ENCODE measurements around the gene TMEM212. TPM values are rescaled to one million over a fixed set of nuclear protein-coding genes. Genes with fewer than 3 reads are reported as not detected.

Gene TMEM212
- total and polyA plus RNA-seq, 9 of the 15 experiments (the other 6 are each of a cell fraction or from before 2014, with no cell fraction given): not detected

DNA sequence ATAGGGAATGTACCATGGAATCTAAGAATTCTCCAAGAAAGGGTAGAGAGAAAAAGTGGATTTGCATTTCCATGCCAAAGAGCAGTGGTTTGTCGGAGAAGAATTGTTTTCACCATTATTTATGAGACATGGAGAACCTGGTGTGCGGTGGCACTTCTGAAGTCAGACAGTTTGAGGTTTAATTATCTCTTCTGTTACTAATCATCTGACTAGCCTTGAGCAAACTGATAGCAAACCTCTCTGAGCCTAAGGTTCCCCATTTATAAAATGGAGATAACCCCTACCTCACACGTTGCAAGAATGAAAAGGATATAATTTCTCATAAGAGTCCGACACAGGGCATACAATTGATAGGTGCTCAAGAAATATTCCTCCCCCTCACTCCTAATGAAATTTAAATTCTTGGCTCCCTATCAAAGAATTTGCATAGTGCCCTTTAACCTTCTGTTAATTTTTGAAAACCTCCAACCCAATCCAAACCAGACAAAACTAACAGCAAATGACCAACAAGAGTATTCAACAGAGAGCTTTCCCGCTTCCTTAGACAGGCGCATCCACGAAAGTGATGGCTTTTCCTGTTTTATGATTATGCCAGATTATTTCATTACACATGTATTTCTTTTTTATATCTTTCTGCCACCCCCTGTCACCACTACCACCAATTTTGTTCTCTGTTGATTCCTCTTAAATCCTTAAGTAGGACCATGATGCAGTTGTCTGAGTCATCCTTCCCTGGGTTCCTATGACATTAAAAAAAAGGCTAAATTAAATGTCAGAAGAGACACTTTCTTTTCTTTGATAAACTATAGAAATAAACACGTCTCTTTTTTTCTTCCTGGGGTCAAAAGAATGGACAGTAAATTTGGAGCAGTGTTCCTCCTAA, 28.5 kb downstream of the TMEM212 start (continued):
- no peak for TF ChIP-seq NR2C2 (CRISPR knock-in tag; IDR thresholded peaks at IDR 0.05)
- TF ChIP-seq NR2C2 (tag; IDR thresholded peaks at IDR 0.05): peak; percentile 89
- TF ChIP-seq CCNT2 (IDR thresholded peaks at IDR 0.05; ENCODE audit: borderline replicate concordance, extremely low read depth, insufficient read length, low read depth, low read length): peak; percentile 93
- TF ChIP-seq, protein P1, sequence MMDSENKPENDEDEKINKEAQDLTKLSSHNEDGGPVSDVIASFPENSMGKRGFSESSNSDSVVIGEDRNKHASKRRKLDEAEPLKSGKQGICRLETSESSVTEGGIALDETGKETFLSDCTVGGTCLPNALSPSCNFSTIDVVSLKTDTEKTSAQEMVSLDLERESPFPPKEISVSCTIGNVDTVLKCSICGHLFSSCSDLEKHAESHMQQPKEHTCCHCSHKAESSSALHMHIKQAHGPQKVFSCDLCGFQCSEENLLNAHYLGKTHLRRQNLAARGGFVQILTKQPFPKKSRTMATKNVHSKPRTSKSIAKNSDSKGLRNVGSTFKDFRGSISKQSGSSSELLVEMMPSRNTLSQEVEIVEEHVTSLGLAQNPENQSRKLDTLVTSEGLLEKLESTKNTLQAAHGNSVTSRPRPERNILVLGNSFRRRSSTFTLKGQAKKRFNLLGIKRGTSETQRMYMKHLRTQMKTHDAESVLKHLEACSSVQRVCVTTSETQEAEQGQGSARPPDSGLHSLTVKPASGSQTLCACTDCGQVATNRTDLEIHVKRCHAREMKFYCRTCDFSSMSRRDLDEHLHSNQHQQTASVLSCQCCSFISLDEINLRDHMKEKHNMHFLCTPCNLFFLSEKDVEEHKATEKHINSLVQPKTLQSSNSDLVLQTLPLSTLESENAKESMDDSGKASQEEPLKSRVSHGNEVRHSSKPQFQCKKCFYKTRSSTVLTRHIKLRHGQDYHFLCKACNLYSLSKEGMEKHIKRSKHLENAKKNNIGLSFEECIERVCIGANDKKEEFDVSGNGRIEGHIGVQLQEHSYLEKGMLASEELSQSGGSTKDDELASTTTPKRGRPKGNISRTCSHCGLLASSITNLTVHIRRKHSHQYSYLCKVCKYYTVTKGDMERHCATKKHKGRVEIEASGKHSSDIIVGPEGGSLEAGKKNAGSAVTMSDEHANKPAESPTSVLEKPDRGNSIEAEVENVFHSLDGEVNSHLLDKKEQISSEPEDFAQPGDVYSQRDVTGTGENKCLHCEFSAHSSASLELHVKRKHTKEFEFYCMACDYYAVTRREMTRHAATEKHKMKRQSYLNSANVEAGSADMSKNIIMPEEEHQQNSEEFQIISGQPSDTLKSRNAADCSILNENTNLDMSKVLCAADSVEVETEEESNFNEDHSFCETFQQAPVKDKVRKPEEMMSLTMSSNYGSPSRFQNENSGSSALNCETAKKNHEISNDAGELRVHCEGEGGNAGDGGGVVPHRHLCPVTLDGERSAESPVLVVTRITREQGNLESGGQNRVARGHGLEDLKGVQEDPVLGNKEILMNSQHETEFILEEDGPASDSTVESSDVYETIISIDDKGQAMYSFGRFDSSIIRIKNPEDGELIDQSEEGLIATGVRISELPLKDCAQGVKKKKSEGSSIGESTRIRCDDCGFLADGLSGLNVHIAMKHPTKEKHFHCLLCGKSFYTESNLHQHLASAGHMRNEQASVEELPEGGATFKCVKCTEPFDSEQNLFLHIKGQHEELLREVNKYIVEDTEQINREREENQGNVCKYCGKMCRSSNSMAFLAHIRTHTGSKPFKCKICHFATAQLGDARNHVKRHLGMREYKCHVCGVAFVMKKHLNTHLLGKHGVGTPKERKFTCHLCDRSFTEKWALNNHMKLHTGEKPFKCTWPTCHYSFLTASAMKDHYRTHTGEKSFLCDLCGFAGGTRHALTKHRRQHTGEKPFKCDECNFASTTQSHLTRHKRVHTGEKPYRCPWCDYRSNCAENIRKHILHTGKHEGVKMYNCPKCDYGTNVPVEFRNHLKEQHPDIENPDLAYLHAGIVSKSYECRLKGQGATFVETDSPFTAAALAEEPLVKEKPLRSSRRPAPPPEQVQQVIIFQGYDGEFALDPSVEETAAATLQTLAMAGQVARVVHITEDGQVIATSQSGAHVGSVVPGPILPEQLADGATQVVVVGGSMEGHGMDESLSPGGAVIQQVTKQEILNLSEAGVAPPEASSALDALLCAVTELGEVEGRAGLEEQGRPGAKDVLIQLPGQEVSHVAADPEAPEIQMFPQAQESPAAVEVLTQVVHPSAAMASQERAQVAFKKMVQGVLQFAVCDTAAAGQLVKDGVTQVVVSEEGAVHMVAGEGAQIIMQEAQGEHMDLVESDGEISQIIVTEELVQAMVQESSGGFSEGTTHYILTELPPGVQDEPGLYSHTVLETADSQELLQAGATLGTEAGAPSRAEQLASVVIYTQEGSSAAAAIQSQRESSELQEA (IDR thresholded peaks at IDR 0.05; ENCODE audit: low read depth): no peak
- no peak for TF ChIP-seq OTX1 (CRISPR knock-in tag; IDR thresholded peaks at IDR 0.05)
- TF ChIP-seq, protein P2, sequence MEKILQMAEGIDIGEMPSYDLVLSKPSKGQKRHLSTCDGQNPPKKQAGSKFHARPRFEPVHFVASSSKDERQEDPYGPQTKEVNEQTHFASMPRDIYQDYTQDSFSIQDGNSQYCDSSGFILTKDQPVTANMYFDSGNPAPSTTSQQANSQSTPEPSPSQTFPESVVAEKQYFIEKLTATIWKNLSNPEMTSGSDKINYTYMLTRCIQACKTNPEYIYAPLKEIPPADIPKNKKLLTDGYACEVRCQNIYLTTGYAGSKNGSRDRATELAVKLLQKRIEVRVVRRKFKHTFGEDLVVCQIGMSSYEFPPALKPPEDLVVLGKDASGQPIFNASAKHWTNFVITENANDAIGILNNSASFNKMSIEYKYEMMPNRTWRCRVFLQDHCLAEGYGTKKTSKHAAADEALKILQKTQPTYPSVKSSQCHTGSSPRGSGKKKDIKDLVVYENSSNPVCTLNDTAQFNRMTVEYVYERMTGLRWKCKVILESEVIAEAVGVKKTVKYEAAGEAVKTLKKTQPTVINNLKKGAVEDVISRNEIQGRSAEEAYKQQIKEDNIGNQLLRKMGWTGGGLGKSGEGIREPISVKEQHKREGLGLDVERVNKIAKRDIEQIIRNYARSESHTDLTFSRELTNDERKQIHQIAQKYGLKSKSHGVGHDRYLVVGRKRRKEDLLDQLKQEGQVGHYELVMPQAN (IDR thresholded peaks at IDR 0.05; ENCODE audit: borderline replicate concordance): no peak
- TF ChIP-seq, protein P3, sequence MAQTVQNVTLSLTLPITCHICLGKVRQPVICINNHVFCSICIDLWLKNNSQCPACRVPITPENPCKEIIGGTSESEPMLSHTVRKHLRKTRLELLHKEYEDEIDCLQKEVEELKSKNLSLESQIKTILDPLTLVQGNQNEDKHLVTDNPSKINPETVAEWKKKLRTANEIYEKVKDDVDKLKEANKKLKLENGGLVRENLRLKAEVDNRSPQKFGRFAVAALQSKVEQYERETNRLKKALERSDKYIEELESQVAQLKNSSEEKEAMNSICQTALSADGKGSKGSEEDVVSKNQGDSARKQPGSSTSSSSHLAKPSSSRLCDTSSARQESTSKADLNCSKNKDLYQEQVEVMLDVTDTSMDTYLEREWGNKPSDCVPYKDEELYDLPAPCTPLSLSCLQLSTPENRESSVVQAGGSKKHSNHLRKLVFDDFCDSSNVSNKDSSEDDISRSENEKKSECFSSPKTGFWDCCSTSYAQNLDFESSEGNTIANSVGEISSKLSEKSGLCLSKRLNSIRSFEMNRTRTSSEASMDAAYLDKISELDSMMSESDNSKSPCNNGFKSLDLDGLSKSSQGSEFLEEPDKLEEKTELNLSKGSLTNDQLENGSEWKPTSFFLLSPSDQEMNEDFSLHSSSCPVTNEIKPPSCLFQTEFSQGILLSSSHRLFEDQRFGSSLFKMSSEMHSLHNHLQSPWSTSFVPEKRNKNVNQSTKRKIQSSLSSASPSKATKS (CRISPR knock-in tag; IDR thresholded peaks at IDR 0.05): no peak
- TF ChIP-seq IFI16 (CRISPR knock-in tag; IDR thresholded peaks at IDR 0.05): no peak
- TF ChIP-seq, protein P4, sequence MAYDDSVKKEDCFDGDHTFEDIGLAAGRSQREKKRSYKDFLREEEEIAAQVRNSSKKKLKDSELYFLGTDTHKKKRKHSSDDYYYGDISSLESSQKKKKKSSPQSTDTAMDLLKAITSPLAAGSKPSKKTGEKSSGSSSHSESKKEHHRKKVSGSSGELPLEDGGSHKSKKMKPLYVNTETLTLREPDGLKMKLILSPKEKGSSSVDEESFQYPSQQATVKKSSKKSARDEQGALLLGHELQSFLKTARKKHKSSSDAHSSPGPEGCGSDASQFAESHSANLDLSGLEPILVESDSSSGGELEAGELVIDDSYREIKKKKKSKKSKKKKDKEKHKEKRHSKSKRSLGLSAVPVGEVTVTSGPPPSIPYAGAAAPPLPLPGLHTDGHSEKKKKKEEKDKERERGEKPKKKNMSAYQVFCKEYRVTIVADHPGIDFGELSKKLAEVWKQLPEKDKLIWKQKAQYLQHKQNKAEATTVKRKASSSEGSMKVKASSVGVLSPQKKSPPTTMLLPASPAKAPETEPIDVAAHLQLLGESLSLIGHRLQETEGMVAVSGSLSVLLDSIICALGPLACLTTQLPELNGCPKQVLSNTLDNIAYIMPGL (CRISPR knock-in tag; IDR thresholded peaks at IDR 0.05): no peak
- TF ChIP-seq SIN3B (IDR thresholded peaks at IDR 0.05; ENCODE audit: low read depth): no peak
- TF ChIP-seq EP300 (IDR thresholded peaks at IDR 0.05; ENCODE audit: low read length): peak; percentile 75
- TF ChIP-seq ZBTB8A (IDR thresholded peaks at IDR 0.05; ENCODE audit: partially characterized antibody): no peak
